GM12878 (cell line): ENCODE results near the gene RSAD2. TPM values are rescaled to one million over a fixed set of nuclear protein-coding genes. Genes with fewer than 3 reads are reported as not detected.

Experiments
- ATAC-seq: fragments of 200-7000 bp; cut with Tn5 transposase; 3 replicates; pipeline ENCODE4 v1.9.1; 2020; ENCODE audit warnings: mild to moderate bottlenecking, moderate library complexity
- BruUV-seq: library from RNA; stranded (reverse); fragments of 400-500 nt; replicated peaks from 2 replicates; lab custom pipeline; 2021; lab: Mats Ljungman, UMichigan
- CTCF ChIA-PET: fragments of 300-600 bp; sonication (Branson Sonifier 250); formaldehyde crosslinking; extraction: SDS; loops from one replicate; lab custom pipeline; 2021; ENCODE audit warnings: inconsistent platforms; lab: Yijun Ruan, JAX
- POLR2A ChIA-PET: fragments of 350-600 bp; formaldehyde crosslinking; extraction: SDS; loops from one replicate; lab custom pipeline; 2021; ENCODE audit warnings: inconsistent platforms; lab: Charles Lee
- RAD21 ChIA-PET: fragments of 300-600 bp; sonication (Branson Sonifier 250); formaldehyde crosslinking; loops from one replicate; lab custom pipeline; 2023; ENCODE audit warnings: antibody characterized with exemption; ENCODE audit not compliant: unreplicated experiment; lab: Charles Lee
- SMC1A ChIA-PET: fragments of 300-600 bp; sonication (Branson Sonifier 250); formaldehyde crosslinking; loops from one replicate; lab custom pipeline; 2023; ENCODE audit not compliant: unreplicated experiment, uncharacterized antibody; lab: Charles Lee
- DNase-seq: peaks from one replicate; pipeline ENCODE4 v3.0.0-alpha.2; 2011; ENCODE audit warnings: low read depth, low spot score
- FAIRE-seq: peaks from 3 replicates; lab custom pipeline; 2011; peaks lifted over from hg19 to GRCh38; lab: Jason Lieb, UNC
- H2AFZ ChIP-seq: 2 replicates; pipeline ENCODE4 v1.6.0; 2011; ENCODE audit warnings: low read depth, low read length, control low read depth; ENCODE audit not compliant: control insufficient read depth
- H3K27ac ChIP-seq: 2 replicates; pipeline ENCODE4 v1.5.1; 2011; ENCODE audit warnings: control low read depth; ENCODE audit not compliant: control insufficient read depth, insufficient read depth
- H3K27me3 ChIP-seq, 2 experiments: replicated peaks in 1 of 2; 2 replicates each; pipeline versions ENCODE4 v1.6.0 to v1.6.1; 2011; ENCODE audit warnings: low read length in 1 of 2; ENCODE audit not compliant: control insufficient read depth in 2 of 2, insufficient read depth in 2 of 2
- H3K36me3 ChIP-seq, 2 experiments: 2 replicates each; pipeline ENCODE4 v1.5.1; 2011; ENCODE audit warnings: low read length in 1 of 2; ENCODE audit not compliant: control insufficient read depth in 2 of 2, insufficient read depth in 2 of 2
- H3K4me1 ChIP-seq: 2 replicates; pipeline ENCODE4 v1.6.1; 2011; ENCODE audit warnings: mild to moderate bottlenecking, low read length, moderate library complexity, mixed read lengths; ENCODE audit not compliant: control insufficient read depth, insufficient read depth
- H3K4me2 ChIP-seq: 2 replicates; pipeline ENCODE4 v1.6.0; 2011; ENCODE audit warnings: control low read depth; ENCODE audit not compliant: control insufficient read depth, insufficient read depth
- H3K4me3 ChIP-seq: fragments of 200-600 bp; sonication (generic); 2 replicates; pipeline ENCODE4 v1.5.1; 2016
- H3K79me2 ChIP-seq: 2 replicates; pipeline ENCODE4 v1.6.0; 2011; ENCODE audit warnings: low read length; ENCODE audit not compliant: control insufficient read depth, insufficient read depth
- H3K9ac ChIP-seq: 2 replicates; pipeline ENCODE4 v1.8.0; 2011; ENCODE audit warnings: low read length, control low read depth, mixed read lengths; ENCODE audit not compliant: control insufficient read depth, insufficient read depth
- H3K9me3 ChIP-seq: replicated peaks from 3 replicates; pipeline ENCODE4 v1.5.1; 2011; ENCODE audit warnings: mild to moderate bottlenecking, low read length; ENCODE audit not compliant: control insufficient read depth, insufficient read depth
- H4K20me1 ChIP-seq: 2 replicates; pipeline ENCODE4 v1.6.0; 2011; ENCODE audit not compliant: control insufficient read depth, insufficient read depth
- BMI1 ChIP-seq: fragments of 450-650 bp; IDR thresholded peaks from 2 replicates; pipeline ENCODE4 v1.6.1; 2016; ENCODE audit warnings: mild to moderate bottlenecking, moderate library complexity, borderline replicate concordance
- CEBPB ChIP-seq, 2 experiments: fragments of 150-350 bp in 1 of 2; IDR thresholded peaks; 2 replicates each; pipeline ENCODE4 v1.6.1; 2012 to 2014; ENCODE audit warnings: low read depth in 2 of 2, low read length in 2 of 2, borderline replicate concordance in 1 of 2, inconsistent platforms in 1 of 2
- FOXM1 ChIP-seq: IDR thresholded peaks from 2 replicates; pipeline ENCODE4 v1.6.1; 2012; ENCODE audit warnings: low read depth, mild to moderate bottlenecking, inconsistent platforms, low read length, moderate library complexity
- HDGF ChIP-seq: fragments of 450-650 bp; IDR thresholded peaks from 2 replicates; pipeline ENCODE4 v1.6.1; 2016; ENCODE audit warnings: antibody characterized with exemption
- IKZF2 ChIP-seq, 2 experiments: fragments of 450-650 bp; IDR thresholded peaks; 2 replicates each; pipeline ENCODE4 v1.6.1; 2017; ENCODE audit warnings: mild to moderate bottlenecking in 2 of 2, moderate library complexity in 2 of 2
- IRF4 ChIP-seq: IDR thresholded peaks from 2 replicates; pipeline ENCODE4 v1.6.1; 2011; ENCODE audit warnings: low read depth, low read length
- KDM1A ChIP-seq: fragments of 200-600 bp; sonication (generic); IDR thresholded peaks from 2 replicates; pipeline ENCODE4 v1.6.1; 2016; ENCODE audit warnings: borderline replicate concordance
- NR2F1 ChIP-seq: fragments of 450-650 bp; conservative IDR thresholded peaks from 2 replicates; pipeline ENCODE4 v1.6.1; 2017; ENCODE audit warnings: mild to moderate bottlenecking
- PAX8 ChIP-seq: fragments of 450-650 bp; IDR thresholded peaks from 2 replicates; pipeline ENCODE4 v1.6.1; 2017; ENCODE audit warnings: mild to moderate bottlenecking, moderate library complexity
- RAD21 ChIP-seq: IDR thresholded peaks from 2 replicates; pipeline ENCODE4 v1.6.1; 2011; ENCODE audit warnings: mild to moderate bottlenecking, low read depth, low read length, moderate library complexity; ENCODE audit not compliant: insufficient read depth
- SMARCA5 ChIP-seq: fragments of 450-650 bp; IDR thresholded peaks from 2 replicates; pipeline ENCODE4 v1.6.1; 2017; ENCODE audit warnings: mild to moderate bottlenecking
- SMC3 ChIP-seq: IDR thresholded peaks from 2 replicates; pipeline ENCODE4 v1.6.1; 2011; ENCODE audit warnings: low read length, improper control_type of control experiment, borderline replicate concordance
- STAT3 ChIP-seq: IDR thresholded peaks from 2 replicates; pipeline ENCODE4 v1.6.1; 2011; ENCODE audit warnings: low read depth, low read length, improper control_type of control experiment
- TCF3 ChIP-seq: IDR thresholded peaks from 2 replicates; pipeline ENCODE4 v1.6.1; 2012; ENCODE audit warnings: low read depth, mild to moderate bottlenecking, low read length, borderline replicate concordance; ENCODE audit not compliant: insufficient read depth
- ZZZ3 ChIP-seq: IDR thresholded peaks from 2 replicates; pipeline ENCODE4 v1.6.1; 2011; ENCODE audit warnings: low read depth; ENCODE audit not compliant: control insufficient read depth, insufficient read length
- WGBS: methylation state at CpG from one replicate; pipeline ENCODE4 v1.1.6; 2016; ENCODE audit warnings: low lambda C conversion rate; ENCODE audit not compliant: insufficient replicate concordance, insufficient coverage; ENCODE audit errors: missing lambda C conversion rate; 5-methylcytosine and 5-hydroxymethylcytosine counted together
- in situ Hi-C: fragments of 300-500 bp; cut with MboI; formaldehyde crosslinking; loops from 9 replicates; pipeline ENCODE4 v1.14.3; 2018; ENCODE audit warnings: mixed read lengths
- intact Hi-C: fragments of 100-400 bp; cut with micrococcal nuclease; formaldehyde crosslinking; loops from one replicate; pipeline ENCODE4 v1.14.2; 2022; ENCODE audit not compliant: unreplicated experiment
- polyA plus RNA-seq, 11 experiments: library from polyadenylated mRNA; depleted of rRNA in 4 of 11; unstranded in 6 of 11; stranded (reverse) in 5 of 11; fragments of >200 nt; fragmentation: Nextera tagmentation in 4 of 11; fragmentation: Illumina TruSeq in 1 of 11; extraction: Ambion mirVana in 4 of 11; extraction: Trizol in 1 of 11; gene quantifications; 1 replicate in 1 of 11; 2 replicates in 10 of 11; pipeline versions ENCODE4 v1.2.1 to v1.2.3, GENCODE V29; 2011 to 2016; ENCODE audit warnings: inconsistent platforms in 2 of 11, missing spikeins in 2 of 11, low read depth in 1 of 11
- total RNA-seq, 4 experiments: library from RNA; depleted of rRNA in 3 of 4; stranded (reverse); fragments of >200 nt in 3 of 4; fragmentation: Illumina TruSeq in 1 of 4; extraction: Trizol in 1 of 4; gene quantifications; 2 replicates each; pipeline versions ENCODE4 v1.2.1 to v1.2.3, GENCODE V29; 2013 to 2021
- TF ChIP-seq, protein P1 (sequence below): fragments of 450-650 bp; IDR thresholded peaks from 2 replicates; pipeline ENCODE4 v1.6.1; 2016; ENCODE audit warnings: mild to moderate bottlenecking
- TF ChIP-seq, protein P2 (sequence below): IDR thresholded peaks from 2 replicates; pipeline ENCODE4 v1.6.1; 2011; ENCODE audit warnings: low read depth, mild to moderate bottlenecking, low read length, moderate library complexity, borderline replicate concordance; ENCODE audit errors: extremely low read depth
- TF ChIP-seq, protein P3 (sequence below), 3 experiments: IDR thresholded peaks in 2 of 3; conservative IDR thresholded peaks in 1 of 3; 2 replicates each; pipeline ENCODE4 v1.5.1; 2011; ENCODE audit warnings: low read depth in 3 of 3, low read length in 3 of 3, mild to moderate bottlenecking in 3 of 3, control low read depth in 2 of 3, moderate library complexity in 2 of 3, inconsistent platforms in 1 of 3, mixed read lengths in 1 of 3; ENCODE audit not compliant: control insufficient read depth in 2 of 3, insufficient read depth in 1 of 3; ENCODE audit errors: extremely low read depth in 1 of 3
- TF ChIP-seq, protein P4 (sequence below): IDR thresholded peaks from 2 replicates; pipeline ENCODE4 v1.6.1; 2012; ENCODE audit warnings: low read length, inconsistent platforms

Gene RSAD2
- total and polyA plus RNA-seq, 10 of the 15 experiments (the other 5 are each of a cell fraction or from before 2014, with no cell fraction given), result 0.24 to 0.90 (median 0.69) TPM

DNA sequence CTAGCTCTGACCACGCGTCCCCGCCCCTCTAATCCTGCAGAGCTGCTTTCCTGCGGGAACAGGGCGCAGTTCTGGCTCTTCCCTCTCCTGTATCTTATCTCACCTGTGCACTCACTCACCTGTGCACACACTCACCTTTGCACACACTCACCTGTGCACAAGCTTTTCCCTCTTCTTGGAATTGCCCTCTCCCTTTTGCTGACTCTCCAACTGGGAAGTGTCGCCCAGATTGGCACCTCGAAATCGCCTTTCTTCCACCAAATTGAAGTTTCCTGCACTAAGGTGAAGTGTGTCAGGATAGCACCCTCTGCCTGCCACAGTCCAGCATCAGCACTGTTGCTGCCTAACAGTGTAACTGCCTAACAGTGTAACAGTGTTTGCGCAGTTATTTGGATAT lies 11.3 kb upstream of the RSAD2 start:
- peak overlapping the region; percentile 68 for H3K27ac ChIP-seq
- H4K20me1 ChIP-seq, result no peaks in the 10 kb centered on the region
- POLR2A ChIA-PET, result interaction anchor here (1.2 kb wide), 1 partner anchor 29 kb away, joined by 5 read pairs; no protein-coding TSS in a partner anchor
- no peaks in the 10 kb centered on the region; a peak in 1 of 4 replicates for H3K36me3 ChIP-seq
- in situ Hi-C loops, result no loop called here
- peak overlapping the region; percentile 96 for H3K4me2 ChIP-seq
- intact Hi-C loops, result loop anchor here (2.0 kb wide), 1 partner anchor 39 kb away; no protein-coding TSS in a partner anchor
- peaks cover 3% of the 10 kb centered on the region; the same call in 1 of the 2 replicates for H3K79me2 ChIP-seq
- TF ChIP-seq KDM1A (no peak), ZZZ3 (no peak), IKZF2 (IDR thresholded peaks at IDR 0.05) (peak in 1 of 2 experiments; percentile 7; a peak in 1 of 4 replicates), TCF3 (no peak), NR2F1 (no peak), SMARCA5 (no peak), BMI1 (no peak), FOXM1 (no peak), SMC3 (0 out of 2 replicates have a peak, but pooled peaks have one; percentile 20), STAT3 (no peak), RAD21 (peak; percentile 28; the same call in 1 of the 2 replicates), PAX8 (no peak), HDGF (0 out of 2 replicates have a peak, but pooled peaks have one; percentile 46), CEBPB (IDR thresholded peaks at IDR 0.05; ENCODE audit: borderline replicate concordance in 1 of 2, low read depth in 2 of 2, low read length in 2 of 2) (no peak), IRF4 (no peak)
- TF ChIP-seq, protein P1, sequence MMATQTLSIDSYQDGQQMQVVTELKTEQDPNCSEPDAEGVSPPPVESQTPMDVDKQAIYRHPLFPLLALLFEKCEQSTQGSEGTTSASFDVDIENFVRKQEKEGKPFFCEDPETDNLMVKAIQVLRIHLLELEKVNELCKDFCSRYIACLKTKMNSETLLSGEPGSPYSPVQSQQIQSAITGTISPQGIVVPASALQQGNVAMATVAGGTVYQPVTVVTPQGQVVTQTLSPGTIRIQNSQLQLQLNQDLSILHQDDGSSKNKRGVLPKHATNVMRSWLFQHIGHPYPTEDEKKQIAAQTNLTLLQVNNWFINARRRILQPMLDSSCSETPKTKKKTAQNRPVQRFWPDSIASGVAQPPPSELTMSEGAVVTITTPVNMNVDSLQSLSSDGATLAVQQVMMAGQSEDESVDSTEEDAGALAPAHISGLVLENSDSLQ, result 0 out of 2 replicates have a peak, but pooled peaks have one; percentile 17
- TF ChIP-seq, protein P2, sequence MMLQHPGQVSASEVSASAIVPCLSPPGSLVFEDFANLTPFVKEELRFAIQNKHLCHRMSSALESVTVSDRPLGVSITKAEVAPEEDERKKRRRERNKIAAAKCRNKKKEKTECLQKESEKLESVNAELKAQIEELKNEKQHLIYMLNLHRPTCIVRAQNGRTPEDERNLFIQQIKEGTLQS, result no peak
- TF ChIP-seq, protein P3, sequence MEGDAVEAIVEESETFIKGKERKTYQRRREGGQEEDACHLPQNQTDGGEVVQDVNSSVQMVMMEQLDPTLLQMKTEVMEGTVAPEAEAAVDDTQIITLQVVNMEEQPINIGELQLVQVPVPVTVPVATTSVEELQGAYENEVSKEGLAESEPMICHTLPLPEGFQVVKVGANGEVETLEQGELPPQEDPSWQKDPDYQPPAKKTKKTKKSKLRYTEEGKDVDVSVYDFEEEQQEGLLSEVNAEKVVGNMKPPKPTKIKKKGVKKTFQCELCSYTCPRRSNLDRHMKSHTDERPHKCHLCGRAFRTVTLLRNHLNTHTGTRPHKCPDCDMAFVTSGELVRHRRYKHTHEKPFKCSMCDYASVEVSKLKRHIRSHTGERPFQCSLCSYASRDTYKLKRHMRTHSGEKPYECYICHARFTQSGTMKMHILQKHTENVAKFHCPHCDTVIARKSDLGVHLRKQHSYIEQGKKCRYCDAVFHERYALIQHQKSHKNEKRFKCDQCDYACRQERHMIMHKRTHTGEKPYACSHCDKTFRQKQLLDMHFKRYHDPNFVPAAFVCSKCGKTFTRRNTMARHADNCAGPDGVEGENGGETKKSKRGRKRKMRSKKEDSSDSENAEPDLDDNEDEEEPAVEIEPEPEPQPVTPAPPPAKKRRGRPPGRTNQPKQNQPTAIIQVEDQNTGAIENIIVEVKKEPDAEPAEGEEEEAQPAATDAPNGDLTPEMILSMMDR (IDR thresholded peaks at IDR 0.05 in 2 of 3, conservative IDR thresholded peaks at IDR 0.05 in 1 of 3; ENCODE audit: control insufficient read depth in 2 of 3, extremely low read depth in 1 of 3, insufficient read depth in 1 of 3, low read depth in 3 of 3, low read length in 3 of 3), result peak; percentile 49 to 53 (median 52); a peak in 5 of 6 replicates
- TF ChIP-seq, protein P4, sequence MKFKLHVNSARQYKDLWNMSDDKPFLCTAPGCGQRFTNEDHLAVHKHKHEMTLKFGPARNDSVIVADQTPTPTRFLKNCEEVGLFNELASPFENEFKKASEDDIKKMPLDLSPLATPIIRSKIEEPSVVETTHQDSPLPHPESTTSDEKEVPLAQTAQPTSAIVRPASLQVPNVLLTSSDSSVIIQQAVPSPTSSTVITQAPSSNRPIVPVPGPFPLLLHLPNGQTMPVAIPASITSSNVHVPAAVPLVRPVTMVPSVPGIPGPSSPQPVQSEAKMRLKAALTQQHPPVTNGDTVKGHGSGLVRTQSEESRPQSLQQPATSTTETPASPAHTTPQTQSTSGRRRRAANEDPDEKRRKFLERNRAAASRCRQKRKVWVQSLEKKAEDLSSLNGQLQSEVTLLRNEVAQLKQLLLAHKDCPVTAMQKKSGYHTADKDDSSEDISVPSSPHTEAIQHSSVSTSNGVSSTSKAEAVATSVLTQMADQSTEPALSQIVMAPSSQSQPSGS, result no peak
- H3K9ac ChIP-seq, result peak overlapping the region; percentile 79
- H3K4me1 ChIP-seq, result peaks cover 12% of the 10 kb centered on the region; the same call in 1 of the 2 replicates
- CTCF ChIA-PET, result interaction anchor here (0.8 to 4.7 kb wide), 15 partner anchors 9 to 133 kb away, joined by 3 to 31 read pairs (median 4); partner anchors contain the start of gene RSAD2
- peaks cover 5% of the 10 kb centered on the region; the same call in 1 of the 3 replicates for H3K9me3 ChIP-seq
- ATAC-seq (peak; percentile 76), DNase-seq (peak; percentile 17), FAIRE-seq (peak; percentile 91)
- 6% methylated on average over 9 of the region's 9 CpGs for WGBS
- SMC1A ChIA-PET, result interaction anchor here (0.7 to 3.5 kb wide), 8 partner anchors 10 to 186 kb away, joined by 3 to 25 read pairs (median 3); partner anchors contain the start of gene RSAD2
- H2AFZ ChIP-seq, result peak overlapping the region; percentile 75
- no TSS peak for BruUV-seq
- H3K4me3 ChIP-seq, result peak overlapping the region; percentile 77
- RAD21 ChIA-PET, result interaction anchor here (2.0 kb wide), 1 partner anchor 11 kb away, joined by 5 read pairs; the partner anchor contains the start of gene RSAD2
- no peaks in the 10 kb centered on the region; a peak in 2 of 4 replicates for H3K27me3 ChIP-seq
